Globus pallidus (tissue), 1 donor: Measurements from ENCODE around the gene KCNMB1.
"Not testable (repeated sequence)": the region's sequence is repeated elsewhere in the genome, so short reads cannot be mapped to it uniquely, and the experiment has no call there.

ENCODE experiments used
- DNase-seq: peaks from one replicate; pipeline ENCODE4 v3.0.0-alpha.2; 2015; ENCODE audit warnings: low spot score

Gene KCNMB1

GRCh38 chr5:170377027-170377426 is 12.1 kb downstream of the KCNMB1 start:
- DNase-seq: no peak

- not testable (repeated sequence) for DNase-seq
These were observed 12.6 kb downstream of the KCNMB1 start for GRCh38 chr5:170376526-170376925.

GRCh38 chr5:170375283-170375682 is 13.9 kb downstream of the KCNMB1 start:
- no peak for DNase-seq

- DNase-seq: no peak
These were observed 16.2 kb downstream of the KCNMB1 start for GRCh38 chr5:170372971-170373370.

GRCh38 chr5:170368586-170368985 is 20.6 kb downstream of the KCNMB1 start:
- no peak for DNase-seq

GRCh38 chr5:170366276-170366675 is 22.9 kb downstream of the KCNMB1 start:
- DNase-seq: no peak

GRCh38 chr5:170365831-170366230 is 23.3 kb downstream of the KCNMB1 start:
- no peak for DNase-seq

- DNase-seq: no peak
These were observed 24.2 kb downstream of the KCNMB1 start for GRCh38 chr5:170365011-170365410.

GRCh38 chr5:170363671-170364070 is 25.5 kb downstream of the KCNMB1 start:
- no peak for DNase-seq

GRCh38 chr5:170362656-170363055 is 26.5 kb downstream of the KCNMB1 start:
- no peak for DNase-seq

GRCh38 chr5:170362102-170362501 is 27.1 kb downstream of the KCNMB1 start:
- DNase-seq: no peak

- DNase-seq: no peak
These were observed 27.6 kb downstream of the KCNMB1 start for GRCh38 chr5:170361616-170362015.

GRCh38 chr5:170361116-170361515 is 28.1 kb downstream of the KCNMB1 start:
- DNase-seq: no peak

GRCh38 chr5:170360709-170361108 is 28.5 kb downstream of the KCNMB1 start:
- DNase-seq: no peak

- no peak for DNase-seq
These were observed 31.2 kb downstream of the KCNMB1 start for GRCh38 chr5:170357955-170358444.

- no peak for DNase-seq
These were observed 33.5 kb downstream of the KCNMB1 start for GRCh38 chr5:170355601-170356098.

- no peak for DNase-seq
These were observed 35.2 kb downstream of the KCNMB1 start for GRCh38 chr5:170353961-170354360.

- DNase-seq: no peak
These were observed 36.0 kb downstream of the KCNMB1 start for GRCh38 chr5:170353011-170353761.

- DNase-seq: no peak
These were observed 41.0 kb downstream of the KCNMB1 start for GRCh38 chr5:170348137-170348633.

GRCh38 chr5:170347022-170347567 is 42.1 kb downstream of the KCNMB1 start:
- no peak for DNase-seq

GRCh38 chr5:170345971-170346370 is 43.2 kb downstream of the KCNMB1 start:
- no peak for DNase-seq

- no peak for DNase-seq
These were observed 46.0 kb downstream of the KCNMB1 start for GRCh38 chr5:170343177-170343576.

- DNase-seq: no peak
These were observed 46.9 kb downstream of the KCNMB1 start for GRCh38 chr5:170342153-170342725.
